Breast epithelium (tissue), 3 donors: ENCODE results near the gene PHF21B.

Experiments used
- POLR2A ChIP-seq: fragments of 450-650 bp; IDR thresholded peaks from one replicate; pipeline ENCODE4 v1.6.1; 2016; ENCODE audit warnings: antibody characterized with exemption, mild to moderate bottlenecking, moderate library complexity
- POLR2AphosphoS5 ChIP-seq, 3 donors: sonication (generic); formaldehyde crosslinking; IDR thresholded peaks; one replicate each; pipeline ENCODE4 v1.6.1; 2017; ENCODE audit warnings: antibody characterized with exemption in 3 of 3
- TF ChIP-seq, protein P1 (sequence below), 3 donors: fragments of 450-650 bp; IDR thresholded peaks; one replicate each; pipeline ENCODE4 v1.5.1; 2016 to 2017; ENCODE audit warnings: antibody characterized with exemption in 3 of 3, mild to moderate bottlenecking in 3 of 3, moderate library complexity in 3 of 3

DNA sequence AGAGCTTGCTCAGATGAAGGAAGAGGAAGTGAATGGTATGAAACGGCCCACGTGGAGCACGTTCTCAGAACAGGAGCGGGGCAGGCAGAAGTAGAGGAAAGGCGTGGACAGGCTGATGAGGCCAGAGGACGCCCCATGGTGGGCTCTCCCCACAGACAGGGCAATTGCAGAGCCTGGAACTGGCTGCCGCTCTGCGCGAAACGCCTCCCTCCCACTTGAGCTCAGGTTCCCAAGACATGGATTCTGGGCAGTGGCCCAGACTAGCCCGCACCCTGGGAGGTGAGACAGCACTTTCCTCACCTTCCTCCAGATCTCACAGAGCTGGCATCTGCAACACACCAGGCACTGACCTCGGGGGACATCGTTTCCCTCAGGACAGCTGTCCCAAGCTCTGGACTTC, 117.6 kb downstream of the PHF21B start:
- TF ChIP-seq, protein P1, sequence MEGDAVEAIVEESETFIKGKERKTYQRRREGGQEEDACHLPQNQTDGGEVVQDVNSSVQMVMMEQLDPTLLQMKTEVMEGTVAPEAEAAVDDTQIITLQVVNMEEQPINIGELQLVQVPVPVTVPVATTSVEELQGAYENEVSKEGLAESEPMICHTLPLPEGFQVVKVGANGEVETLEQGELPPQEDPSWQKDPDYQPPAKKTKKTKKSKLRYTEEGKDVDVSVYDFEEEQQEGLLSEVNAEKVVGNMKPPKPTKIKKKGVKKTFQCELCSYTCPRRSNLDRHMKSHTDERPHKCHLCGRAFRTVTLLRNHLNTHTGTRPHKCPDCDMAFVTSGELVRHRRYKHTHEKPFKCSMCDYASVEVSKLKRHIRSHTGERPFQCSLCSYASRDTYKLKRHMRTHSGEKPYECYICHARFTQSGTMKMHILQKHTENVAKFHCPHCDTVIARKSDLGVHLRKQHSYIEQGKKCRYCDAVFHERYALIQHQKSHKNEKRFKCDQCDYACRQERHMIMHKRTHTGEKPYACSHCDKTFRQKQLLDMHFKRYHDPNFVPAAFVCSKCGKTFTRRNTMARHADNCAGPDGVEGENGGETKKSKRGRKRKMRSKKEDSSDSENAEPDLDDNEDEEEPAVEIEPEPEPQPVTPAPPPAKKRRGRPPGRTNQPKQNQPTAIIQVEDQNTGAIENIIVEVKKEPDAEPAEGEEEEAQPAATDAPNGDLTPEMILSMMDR (IDR thresholded peaks at IDR 0.05) = no peak
- TF ChIP-seq POLR2A = no peak
- no peak for TF ChIP-seq POLR2AphosphoS5 (IDR thresholded peaks at IDR 0.05)
